Measurements from ENCODE around the gene KRT2. TPM values are rescaled to one million over a fixed set of nuclear protein-coding genes. Genes with fewer than 3 reads are reported as not detected.

Gene KRT2
- total RNA-seq, 3 donors from 2014 or later, result 0.12 TPM; not detected in 2

GRCh38 chr12:52674433-52674775 is 22.4 kb upstream of the KRT2 start:
- TF ChIP-seq CTCF (IDR thresholded peaks at IDR 0.05), result no peak
- Histone ChIP-seq H3K36me3 (ENCODE audit: low read depth) (no peaks in the 10 kb centered on the region), H3K9me3 (no peaks in the 10 kb centered on the region), H3K4me1 (ENCODE audit: low read depth) (no peaks in the 10 kb centered on the region), H3K4me3 (no peak overlapping the region)
- intact Hi-C loops (cut with DNase I, micrococcal nuclease), result no loop called here
- DNase-seq (no peak), ATAC-seq (no peak)

GRCh38 chr12:52673713-52674432 is 21.9 kb upstream of the KRT2 start:
- intact Hi-C loops (cut with DNase I, micrococcal nuclease), result no loop called here

GRCh38 chr12:52673217-52673616 is 21.2 kb upstream of the KRT2 start:
- Histone ChIP-seq H3K9me3 (no peaks in the 10 kb centered on the region), H3K4me1 (ENCODE audit: low read depth) (no peaks in the 10 kb centered on the region), H3K4me3 (no peak overlapping the region), H3K36me3 (ENCODE audit: low read depth) (no peaks in the 10 kb centered on the region)
- ATAC-seq (no peak), DNase-seq (no peak)
- no peak for TF ChIP-seq CTCF (IDR thresholded peaks at IDR 0.05)
- intact Hi-C loops (cut with DNase I, micrococcal nuclease), result no loop called here

More at GRCh38 chr12:52673713-52674432, 21.9 kb upstream of the KRT2 start:
- DNase-seq (no peak), ATAC-seq (no peak)
- Histone ChIP-seq H3K4me1 (ENCODE audit: low read depth) (no peaks in the 10 kb centered on the region), H3K9me3 (no peaks in the 10 kb centered on the region), H3K36me3 (ENCODE audit: low read depth) (no peaks in the 10 kb centered on the region), H3K4me3 (no peak overlapping the region)
- no peak for TF ChIP-seq CTCF (IDR thresholded peaks at IDR 0.05)

GRCh38 chr12:52672321-52672933 is 20.4 kb upstream of the KRT2 start:
- no peaks in the 10 kb centered on the region for H3K36me3 ChIP-seq (ENCODE audit: low read depth)
- TF ChIP-seq CTCF (IDR thresholded peaks at IDR 0.05), result no peak
- no peaks in the 10 kb centered on the region for H3K9me3 ChIP-seq
- no peak overlapping the region for H3K4me3 ChIP-seq
- no peak for DNase-seq
- no peak for ATAC-seq
- no peaks in the 10 kb centered on the region for H3K4me1 ChIP-seq (ENCODE audit: low read depth)
- intact Hi-C loops (cut with DNase I, micrococcal nuclease), result no loop called here

- DNase-seq (no peak), ATAC-seq (no peak)
- Histone ChIP-seq H3K4me3 (no peak overlapping the region), H3K36me3 (ENCODE audit: low read depth) (no peaks in the 10 kb centered on the region), H3K4me1 (ENCODE audit: low read depth) (no peaks in the 10 kb centered on the region), H3K9me3 (no peaks in the 10 kb centered on the region)
- intact Hi-C loops (cut with DNase I, micrococcal nuclease), result no loop called here
- no peak for TF ChIP-seq CTCF (IDR thresholded peaks at IDR 0.05)
These were observed 18.9 kb upstream of the KRT2 start for GRCh38 chr12:52670961-52671360.

Measured in mucosa of descending colon (tissue), 3 donors.